A673 (cell line): ENCODE data around the gene ARHGAP24.

Source experiments
- EZH2 ChIP-seq: fragments of 200-600 bp; sonication (generic); IDR thresholded peaks from 2 replicates; pipeline ENCODE4 v1.6.1; 2017; ENCODE audit warnings: borderline replicate concordance, low read depth, mild to moderate bottlenecking, mixed read lengths, antibody characterized with exemption, low read length; ENCODE audit not compliant: poor library complexity, severe bottlenecking
- TF ChIP-seq, protein P1 (sequence below): fragments of 300-800, 200-600 bp; sonication (generic); conservative IDR thresholded peaks from 2 replicates; pipeline ENCODE4 v1.5.1; 2017; ENCODE audit warnings: low read depth, mild to moderate bottlenecking, antibody characterized with exemption, low read length, moderate library complexity, mixed read lengths

- TF ChIP-seq, protein P1, sequence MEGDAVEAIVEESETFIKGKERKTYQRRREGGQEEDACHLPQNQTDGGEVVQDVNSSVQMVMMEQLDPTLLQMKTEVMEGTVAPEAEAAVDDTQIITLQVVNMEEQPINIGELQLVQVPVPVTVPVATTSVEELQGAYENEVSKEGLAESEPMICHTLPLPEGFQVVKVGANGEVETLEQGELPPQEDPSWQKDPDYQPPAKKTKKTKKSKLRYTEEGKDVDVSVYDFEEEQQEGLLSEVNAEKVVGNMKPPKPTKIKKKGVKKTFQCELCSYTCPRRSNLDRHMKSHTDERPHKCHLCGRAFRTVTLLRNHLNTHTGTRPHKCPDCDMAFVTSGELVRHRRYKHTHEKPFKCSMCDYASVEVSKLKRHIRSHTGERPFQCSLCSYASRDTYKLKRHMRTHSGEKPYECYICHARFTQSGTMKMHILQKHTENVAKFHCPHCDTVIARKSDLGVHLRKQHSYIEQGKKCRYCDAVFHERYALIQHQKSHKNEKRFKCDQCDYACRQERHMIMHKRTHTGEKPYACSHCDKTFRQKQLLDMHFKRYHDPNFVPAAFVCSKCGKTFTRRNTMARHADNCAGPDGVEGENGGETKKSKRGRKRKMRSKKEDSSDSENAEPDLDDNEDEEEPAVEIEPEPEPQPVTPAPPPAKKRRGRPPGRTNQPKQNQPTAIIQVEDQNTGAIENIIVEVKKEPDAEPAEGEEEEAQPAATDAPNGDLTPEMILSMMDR = no peak
- TF ChIP-seq EZH2 = no peak
Measured at GRCh38 chr4:85831647-85832046, 356.7 kb downstream of the ARHGAP24 start.
